HepG2 (cell line): ENCODE results near the gene P2RY6. TPM values are rescaled to one million over a fixed set of nuclear protein-coding genes. Genes with fewer than 3 reads are reported as not detected.

Experiments used
- ATAC-seq: fragments of 200-7000 bp; cut with Tn5 transposase; 3 replicates; pipeline ENCODE4 v1.9.1; 2020; ENCODE audit warnings: mild to moderate bottlenecking, moderate library complexity
- BruUV-seq: library from RNA; stranded (reverse); fragments of 400-500 nt; replicated peaks from 2 replicates; lab custom pipeline; 2021; lab: Mats Ljungman, UMichigan
- CTCF ChIA-PET: fragments of 300-600 bp; formaldehyde crosslinking; extraction: SDS; loops from one replicate; lab custom pipeline; 2021; ENCODE audit warnings: low total read pairs, inconsistent platforms, low intra/inter-chr PET ratio; lab: Yijun Ruan, JAX
- POLR2A ChIA-PET: fragments of 350-600 bp; sonication (Branson Sonifier 250); formaldehyde crosslinking; loops from one replicate; lab custom pipeline; 2020; ENCODE audit warnings: antibody characterized with exemption, inconsistent platforms; lab: Yijun Ruan, JAX
- DNase-seq: peaks from one replicate; pipeline ENCODE4 v3.0.0-alpha.2; 2015; ENCODE audit warnings: low spot score
- FAIRE-seq: peaks from 3 replicates; lab custom pipeline; 2011; peaks lifted over from hg19 to GRCh38; lab: Jason Lieb, UNC
- H2AFZ ChIP-seq: one replicate; pipeline ENCODE4 v1.6.1; 2011; ENCODE audit warnings: low read length, inconsistent platforms
- H3K27ac ChIP-seq: fragments of 300-600 bp; 3 replicates; pipeline ENCODE4 v1.8.0; 2011; ENCODE audit warnings: mixed run types, mild to moderate bottlenecking, mixed read lengths, low read length, inconsistent platforms; ENCODE audit not compliant: insufficient read depth; ENCODE audit errors: extremely low read length
- H3K27me3 ChIP-seq, 2 experiments: fragments of 200-600 bp in 1 of 2; 2 replicates in 1 of 2; 3 replicates in 1 of 2; pipeline versions ENCODE4 v1.6.0 to v1.8.0; 2011; ENCODE audit warnings: low read length in 2 of 2, mild to moderate bottlenecking in 2 of 2, moderate library complexity in 2 of 2, inconsistent platforms in 1 of 2; ENCODE audit not compliant: insufficient read depth in 2 of 2, control insufficient read depth in 1 of 2
- H3K36me3 ChIP-seq, 2 experiments: fragments of 200-600 bp in 1 of 2; replicated peaks in 1 of 2; 2 replicates in 1 of 2; 3 replicates in 1 of 2; pipeline versions ENCODE4 v1.5.1 to v1.8.0; 2011; ENCODE audit warnings: low read length in 2 of 2, inconsistent platforms in 1 of 2; ENCODE audit not compliant: insufficient read depth in 2 of 2, control insufficient read depth in 1 of 2
- H3K4me1 ChIP-seq: 2 replicates; pipeline ENCODE4 v1.5.1; 2012; ENCODE audit warnings: low read length, inconsistent platforms; ENCODE audit not compliant: insufficient read depth
- H3K4me2 ChIP-seq: 2 replicates; pipeline ENCODE4 v1.6.0; 2011; ENCODE audit warnings: low read depth, low read length, inconsistent platforms
- H3K4me3 ChIP-seq, 3 experiments: fragments of 200-600 bp in 1 of 3; sonication (generic), shearing (Covaris generic) in 1 of 3; replicated peaks in 1 of 3; 2 replicates each; pipeline ENCODE4 v1.5.1; 2011 to 2016; ENCODE audit warnings: low read length in 3 of 3, inconsistent platforms in 2 of 3, low read depth in 2 of 3, mild to moderate bottlenecking in 2 of 3, control low read depth in 1 of 3, mixed read lengths in 1 of 3; ENCODE audit not compliant: insufficient read depth in 1 of 3
- H3K79me2 ChIP-seq: one replicate; pipeline ENCODE4 v1.6.1; 2011; ENCODE audit warnings: low read length, inconsistent platforms; ENCODE audit not compliant: insufficient read depth
- H3K9ac ChIP-seq: 2 replicates; pipeline ENCODE4 v1.6.0; 2011; ENCODE audit warnings: mild to moderate bottlenecking, low read depth, low read length, inconsistent platforms; ENCODE audit not compliant: insufficient read depth
- H3K9me3 ChIP-seq: 2 replicates; pipeline ENCODE4 v1.5.1; 2012; ENCODE audit warnings: mild to moderate bottlenecking, low read length
- H4K20me1 ChIP-seq: 2 replicates; pipeline ENCODE4 v1.6.0; 2011; ENCODE audit warnings: inconsistent platforms, mild to moderate bottlenecking, low read length, moderate library complexity; ENCODE audit not compliant: insufficient read depth
- XRCC5 ChIP-seq: fragments of 200-400 bp; formaldehyde crosslinking; optimal IDR thresholded peaks from 2 replicates; pipeline ENCODE3; 2017; ENCODE audit warnings: mild to moderate bottlenecking, low read length
- ZNF629 ChIP-seq: sonication (generic); formaldehyde crosslinking; conservative IDR thresholded peaks from 2 replicates; pipeline ENCODE4 v1.5.0; 2020; ENCODE audit warnings: missing genetic modification reagents
- WGBS: methylation state at CpG from one replicate; pipeline ENCODE4 v1.1.6; 2017; ENCODE audit warnings: low lambda C conversion rate; 5-methylcytosine and 5-hydroxymethylcytosine counted together
- in situ Hi-C: cut with HindIII; loops from 2 replicates; pipeline ENCODE4 v1.10.0; 2017; ENCODE audit warnings: low pct_unique_long_range_greater_than_20kb; ENCODE audit not compliant: extremely low pct_ligation_motif_present
- intact Hi-C: fragments of 100-400 bp; cut with micrococcal nuclease; formaldehyde crosslinking; loops from one replicate; pipeline ENCODE4 v1.10.0; 2022; ENCODE audit not compliant: unreplicated experiment
- polyA plus RNA-seq, 8 experiments: library from polyadenylated mRNA; depleted of rRNA in 3 of 8; stranded (reverse) in 7 of 8; unstranded in 1 of 8; fragments of >200 nt; fragmentation: Illumina TruSeq in 4 of 8; extraction: Trizol in 4 of 8; gene quantifications; 2 replicates each; pipeline versions ENCODE4 v1.2.1 to v1.2.3, GENCODE V29; 2011 to 2016; ENCODE audit warnings: low read depth in 4 of 8, missing spikeins in 1 of 8, mixed read lengths in 1 of 8; ENCODE audit not compliant: insufficient read depth in 1 of 8
- total RNA-seq, 5 experiments: library from RNA; depleted of rRNA; stranded (reverse); fragments of >200 nt; fragmentation: Illumina TruSeq; extraction: Trizol; gene quantifications; 2 replicates each; pipeline ENCODE4 v1.2.3, GENCODE V29; 2016; ENCODE audit warnings: low read depth in 1 of 5
- TF ChIP-seq, protein P1 (sequence below): sonication (generic); formaldehyde crosslinking; IDR thresholded peaks from 2 replicates; pipeline ENCODE4 v1.4.0; 2020; ENCODE audit warnings: missing genetic modification reagents

The P2RY6 gene
- total and polyA plus RNA-seq, 2 of the 13 experiments (the other 11 are each of a cell fraction or from before 2014, with no cell fraction given), result 0.09 to 0.29 TPM

DNA sequence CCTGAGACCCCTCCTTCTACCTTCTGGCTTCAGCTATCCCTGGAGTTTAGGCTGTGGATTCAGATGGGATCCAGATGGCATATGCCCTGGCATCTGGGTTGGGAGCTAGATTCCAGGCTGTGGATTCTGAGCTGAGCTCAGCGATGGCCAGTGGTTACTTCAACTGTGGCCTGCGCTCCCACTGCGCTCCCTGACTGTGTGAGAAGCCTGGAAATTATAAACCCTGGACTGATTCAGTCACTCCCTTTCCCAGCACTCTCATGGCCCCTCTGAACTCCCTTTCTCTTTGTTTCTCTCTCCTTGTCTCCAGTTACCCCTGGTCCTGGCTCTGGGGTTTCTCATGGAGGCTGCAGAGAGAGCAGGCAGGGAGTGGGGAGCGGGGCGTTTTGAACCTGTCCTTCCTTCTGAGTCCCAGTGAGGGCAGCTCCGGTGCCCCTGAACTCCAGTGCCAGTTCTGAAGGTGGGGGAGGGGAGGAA is 40.8 kb downstream of the P2RY6 start:
- ChIA-PET CTCF (no interaction called here), POLR2A (interaction anchor here (0.7 to 6.2 kb wide), 5 partner anchors 12 to 22 kb away, joined by 3 to 35 read pairs (median 5); no protein-coding TSS in a partner anchor)
- Histone ChIP-seq H3K4me1 (peaks cover 85% of the 10 kb centered on the region), H3K4me2 (peak overlapping the region; percentile 84), H3K36me3 (peaks cover 3% of the 10 kb centered on the region in 2 experiments; a peak in 2 of 5 replicates), H3K79me2 (peaks cover 70% of the 10 kb centered on the region), H3K27me3 (no peaks in the 10 kb centered on the region; a peak in 1 of 5 replicates), H2AFZ (no peak overlapping the region), H4K20me1 (peaks cover 35% of the 10 kb centered on the region), H3K4me3 (peak overlapping the region; percentile 19 to 58 (median 36); a peak in 5 of 6 replicates)
- 62% methylated on average over 5 of the region's 6 CpGs for WGBS
- in situ Hi-C loops (no loop called here), intact Hi-C loops (no loop called here)
- BruUV-seq, result no TSS peak
- no peak for ATAC-seq
- DNase-seq, result no peak
- TF ChIP-seq XRCC5, result no peak
- TF ChIP-seq, all 625 proteins: peak for 0
- Histone ChIP-seq H3K9ac (peak overlapping the region; percentile 60), H3K27ac (peak overlapping the region; percentile 59), H3K9me3 (no peaks in the 10 kb centered on the region)
- FAIRE-seq, result no peak

DNA sequence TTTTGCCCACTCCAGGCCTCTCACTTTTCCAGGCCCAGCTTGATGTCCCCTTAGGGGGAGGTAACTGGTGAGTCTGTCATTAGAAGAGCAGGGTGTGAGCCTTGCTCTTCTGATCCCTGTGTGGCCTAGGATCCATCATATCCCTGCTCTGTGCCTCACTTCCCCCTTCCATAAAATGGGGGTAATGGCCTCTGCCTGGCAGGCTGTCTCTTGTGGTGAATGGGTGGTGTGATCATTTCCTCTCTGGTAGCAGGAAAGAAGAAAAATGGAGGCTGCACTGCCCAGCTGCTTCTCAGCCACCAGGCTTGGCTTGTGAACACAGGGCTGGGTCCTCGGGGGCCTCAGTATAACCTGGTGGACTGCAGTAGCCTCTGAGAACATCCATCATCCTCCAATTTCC is 41.5 kb downstream of the P2RY6 start:
- TF ChIP-seq, protein P1, sequence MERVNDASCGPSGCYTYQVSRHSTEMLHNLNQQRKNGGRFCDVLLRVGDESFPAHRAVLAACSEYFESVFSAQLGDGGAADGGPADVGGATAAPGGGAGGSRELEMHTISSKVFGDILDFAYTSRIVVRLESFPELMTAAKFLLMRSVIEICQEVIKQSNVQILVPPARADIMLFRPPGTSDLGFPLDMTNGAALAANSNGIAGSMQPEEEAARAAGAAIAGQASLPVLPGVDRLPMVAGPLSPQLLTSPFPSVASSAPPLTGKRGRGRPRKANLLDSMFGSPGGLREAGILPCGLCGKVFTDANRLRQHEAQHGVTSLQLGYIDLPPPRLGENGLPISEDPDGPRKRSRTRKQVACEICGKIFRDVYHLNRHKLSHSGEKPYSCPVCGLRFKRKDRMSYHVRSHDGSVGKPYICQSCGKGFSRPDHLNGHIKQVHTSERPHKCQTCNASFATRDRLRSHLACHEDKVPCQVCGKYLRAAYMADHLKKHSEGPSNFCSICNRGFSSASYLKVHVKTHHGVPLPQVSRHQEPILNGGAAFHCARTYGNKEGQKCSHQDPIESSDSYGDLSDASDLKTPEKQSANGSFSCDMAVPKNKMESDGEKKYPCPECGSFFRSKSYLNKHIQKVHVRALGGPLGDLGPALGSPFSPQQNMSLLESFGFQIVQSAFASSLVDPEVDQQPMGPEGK (CRISPR knock-in tag), result no peak
- TF ChIP-seq ZNF629, result peak; percentile 81
- FAIRE-seq (no peak), DNase-seq (no peak), ATAC-seq (no peak)
- H3K27ac ChIP-seq, result peak overlapping the region; percentile 59
- H3K9ac ChIP-seq, result peak overlapping the region; percentile 60; the same call in 1 of the 2 replicates
- peaks cover 73% of the 10 kb centered on the region for H3K79me2 ChIP-seq
- peaks cover 3% of the 10 kb centered on the region in 2 experiments; a peak in 2 of 5 replicates for H3K36me3 ChIP-seq
- ChIA-PET CTCF (no interaction called here), POLR2A (interaction anchor here (1.9 to 6.2 kb wide), 3 partner anchors 11 to 22 kb away, joined by 5 to 35 read pairs (median 20); no protein-coding TSS in a partner anchor)
- no TSS peak for BruUV-seq
- H3K27me3 ChIP-seq, result no peaks in the 10 kb centered on the region
- intact Hi-C loops (loop anchor here (1.0 to 2.0 kb wide), 2 partner anchors 10 to 63 kb away; partner anchors contain the start of gene RELT), in situ Hi-C loops (no loop called here)
- H2AFZ ChIP-seq, result no peak overlapping the region
- H3K4me2 ChIP-seq, result peak overlapping the region; percentile 84
- peak overlapping the region in 2 of 3 experiments; percentile 10 to 55; a peak in 2 of 6 replicates for H3K4me3 ChIP-seq
- no CpG with 5 or more reads among the region's 1 CpG for WGBS
- peaks cover 37% of the 10 kb centered on the region for H4K20me1 ChIP-seq
- H3K4me1 ChIP-seq, result peaks cover 93% of the 10 kb centered on the region
- H3K9me3 ChIP-seq, result no peaks in the 10 kb centered on the region
